GF-D8 (cell line): ENCODE data around the gene LHFPL2.

ENCODE experiments used
- DNase-seq: peaks from one replicate; lab custom pipeline; 2025; lab: John Stamatoyannopoulos, UW

The LHFPL2 gene

GRCh38 chr5:78543916-78544315 lies 104.7 kb downstream of the LHFPL2 start:
- DNase-seq, result no peak

GRCh38 chr5:78543292-78543691 lies 105.3 kb downstream of the LHFPL2 start:
- DNase-seq, result no peak

- no peak for DNase-seq
Measured at GRCh38 chr5:78542321-78542840, 106.2 kb downstream of the LHFPL2 start.

GRCh38 chr5:78541086-78541654 lies 107.4 kb downstream of the LHFPL2 start:
- no peak for DNase-seq

GRCh38 chr5:78540335-78541085 lies 108.1 kb downstream of the LHFPL2 start:
- no peak for DNase-seq

DNA sequence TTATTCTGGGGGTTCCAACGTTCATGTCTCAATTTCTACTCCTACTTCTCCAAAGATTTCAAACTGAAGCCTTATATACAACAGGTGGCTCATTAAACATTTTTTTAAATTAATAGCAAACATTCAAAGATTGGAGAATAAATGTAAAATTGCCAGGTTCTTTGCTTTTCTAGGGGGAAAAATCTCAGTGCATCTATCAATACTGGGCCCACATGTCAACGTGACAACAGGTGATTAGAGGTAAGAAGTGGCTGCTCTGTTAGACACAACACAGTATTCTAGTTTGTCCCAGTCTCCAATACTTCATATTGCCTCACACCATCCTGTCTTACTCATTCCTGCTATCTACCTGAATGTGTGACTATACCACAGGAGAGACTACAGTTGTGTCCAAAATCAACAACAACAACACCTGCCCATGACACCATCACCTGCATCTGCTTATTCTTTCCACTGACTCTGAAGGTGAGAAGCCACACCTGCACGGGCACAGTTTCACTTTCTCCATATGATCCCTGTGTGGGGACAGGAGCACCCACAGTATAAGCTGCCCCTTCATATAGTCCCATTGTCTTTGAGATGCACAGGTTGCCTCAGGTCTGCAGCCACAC lies 110.2 kb downstream of the LHFPL2 start:
- no peak for DNase-seq

GRCh38 chr5:78537821-78538220 lies 110.8 kb downstream of the LHFPL2 start:
- no peak for DNase-seq

- no peak for DNase-seq
Measured at GRCh38 chr5:78537411-78537810, 111.2 kb downstream of the LHFPL2 start.

DNA sequence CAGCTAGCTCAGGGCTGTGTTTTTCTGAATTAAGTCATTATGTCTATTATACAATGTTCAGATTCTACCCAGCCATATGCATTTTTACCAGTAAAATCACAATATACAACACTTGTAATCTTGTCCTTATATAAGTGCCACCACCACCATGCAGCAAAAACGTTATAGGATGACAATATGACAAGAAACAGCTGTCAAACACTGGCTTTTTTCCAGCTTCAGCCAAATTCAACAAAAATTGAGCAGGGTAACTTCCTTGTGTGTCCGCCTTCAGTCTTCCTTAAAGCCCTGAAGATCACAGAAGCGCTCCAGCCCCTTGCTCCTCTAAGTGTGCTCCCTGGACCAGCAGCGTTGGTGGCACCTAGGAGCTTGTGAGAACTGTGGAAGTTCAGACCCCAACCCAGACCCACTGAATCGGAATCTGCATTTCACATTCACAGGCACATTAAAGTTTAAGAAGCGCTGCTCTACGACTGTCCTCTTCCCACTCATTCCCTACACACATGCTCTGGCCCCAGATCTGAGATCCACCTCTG lies 111.8 kb downstream of the LHFPL2 start:
- no peak for DNase-seq

DNA sequence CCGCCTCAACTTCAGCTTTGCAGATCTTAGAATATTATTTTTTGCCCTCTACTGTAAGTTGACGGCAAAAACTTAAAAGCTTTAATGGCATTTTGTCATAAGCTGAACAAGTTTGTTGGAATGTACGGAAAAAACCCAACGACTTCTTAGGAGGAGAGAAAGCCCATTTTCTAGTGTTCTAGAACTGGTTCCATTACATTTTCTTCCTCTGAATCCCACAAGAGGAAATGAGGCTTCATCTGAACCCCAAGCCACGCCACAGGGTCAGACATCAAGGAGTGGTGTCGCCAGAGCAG lies 113.7 kb downstream of the LHFPL2 start:
- no peak for DNase-seq

- no peak for DNase-seq
Measured at GRCh38 chr5:78534148-78534904, 114.2 kb downstream of the LHFPL2 start.

DNA sequence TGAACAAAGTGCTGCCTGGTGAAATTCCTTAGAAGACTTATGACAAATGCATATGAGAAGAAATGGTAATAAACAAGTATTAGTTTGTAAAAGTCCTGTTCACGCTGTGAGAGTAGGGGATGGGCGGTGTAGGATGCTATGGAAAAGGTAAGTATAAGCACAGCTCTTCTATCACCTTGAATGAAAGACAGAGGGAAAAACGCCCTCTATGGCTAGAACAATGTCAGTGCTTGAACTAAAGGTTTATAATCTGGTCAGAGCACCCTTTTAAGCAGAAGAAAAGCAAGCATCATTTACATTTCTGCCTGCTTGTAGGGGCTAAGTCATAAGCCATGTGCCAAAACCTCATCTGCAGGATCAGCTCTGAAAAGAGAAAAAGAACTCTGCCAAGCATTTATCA lies 115.2 kb downstream of the LHFPL2 start:
- DNase-seq, result no peak

DNA sequence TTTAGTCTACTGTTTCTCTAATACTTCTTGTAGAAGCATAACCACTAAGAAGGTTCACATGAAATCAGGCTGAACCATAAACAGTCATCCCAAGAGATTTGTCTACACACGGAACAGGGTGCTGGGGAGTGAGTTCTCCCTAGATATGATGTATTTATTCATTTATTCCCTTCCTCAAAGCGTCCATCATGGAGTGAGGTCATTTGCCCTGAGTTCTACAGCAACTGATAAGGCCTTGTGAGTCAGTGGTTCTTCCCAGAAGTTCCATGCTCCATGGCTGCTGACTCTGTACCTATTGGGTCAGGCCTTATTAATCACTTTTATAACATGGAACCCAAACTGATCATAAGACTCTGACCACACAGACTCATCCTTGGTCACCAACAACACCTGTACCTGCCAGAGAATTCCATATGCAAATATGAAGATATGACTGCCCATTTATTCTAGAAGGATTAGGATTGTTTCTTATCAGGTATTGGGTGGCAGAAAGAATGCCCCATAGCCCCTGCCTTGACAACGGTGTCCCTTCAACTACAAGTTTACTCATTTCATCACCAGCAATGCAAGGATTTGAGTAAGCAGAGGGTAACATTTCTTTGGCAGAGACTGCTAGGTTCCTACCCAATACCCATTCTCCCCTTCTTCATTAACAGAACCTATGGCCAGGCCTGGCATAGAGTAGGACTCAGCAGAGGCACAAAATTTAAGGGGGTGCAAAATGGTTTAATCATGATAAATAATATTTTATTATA lies 118.1 kb downstream of the LHFPL2 start:
- DNase-seq, result no peak

- DNase-seq, result no peak
Measured at GRCh38 chr5:78527925-78528324, 120.6 kb downstream of the LHFPL2 start.

GRCh38 chr5:78527054-78527859 lies 121.3 kb downstream of the LHFPL2 start:
- DNase-seq, result no peak

- DNase-seq, result no peak
Measured at GRCh38 chr5:78526049-78526525, 122.5 kb downstream of the LHFPL2 start.

GRCh38 chr5:78523314-78524193 lies 125.0 kb downstream of the LHFPL2 start:
- no peak for DNase-seq

- no peak for DNase-seq
Measured at GRCh38 chr5:78522476-78523260, 125.9 kb downstream of the LHFPL2 start.

GRCh38 chr5:78521455-78521854 lies 127.1 kb downstream of the LHFPL2 start:
- no peak for DNase-seq
